Neuronal stem cell (in vitro differentiated cells): ENCODE measurements around the gene XXYLT1.

Source experiments
- DNase-seq: peaks from one replicate; pipeline ENCODE4 v3.0.0-alpha.2; 2013; ENCODE audit warnings: low spot score
- H2AFZ ChIP-seq: one replicate; pipeline ENCODE4 v1.6.1; 2013; ENCODE audit warnings: mild to moderate bottlenecking, low read length, inconsistent platforms
- H2AK5ac ChIP-seq: 2 replicates; pipeline ENCODE4 v1.6.1; 2013; ENCODE audit warnings: low read depth, mild to moderate bottlenecking, inconsistent platforms, low read length, moderate library complexity, mixed read lengths
- H2BK120ac ChIP-seq: 2 replicates; pipeline ENCODE4 v1.6.1; 2013; ENCODE audit warnings: low read depth, mild to moderate bottlenecking, inconsistent platforms, low read length, moderate library complexity, mixed read lengths
- H2BK12ac ChIP-seq: one replicate; pipeline ENCODE4 v1.6.1; 2013; ENCODE audit warnings: low read length, inconsistent platforms
- H2BK15ac ChIP-seq: 2 replicates; pipeline ENCODE4 v1.6.1; 2013; ENCODE audit warnings: mild to moderate bottlenecking, low read length, inconsistent platforms, mixed read lengths
- H2BK5ac ChIP-seq: one replicate; pipeline ENCODE4 v1.6.1; 2013; ENCODE audit warnings: inconsistent platforms, mild to moderate bottlenecking, low read length, moderate library complexity
- H3K14ac ChIP-seq: one replicate; pipeline ENCODE4 v1.6.1; 2013; ENCODE audit warnings: low read length, inconsistent platforms
- H3K18ac ChIP-seq: 2 replicates; pipeline ENCODE4 v1.6.1; 2013; ENCODE audit warnings: low read length, inconsistent platforms
- H3K23ac ChIP-seq: 2 replicates; pipeline ENCODE4 v1.6.1; 2013; ENCODE audit warnings: low read depth, mild to moderate bottlenecking, mixed read lengths, low read length, inconsistent platforms; ENCODE audit not compliant: poor library complexity
- H3K27ac ChIP-seq: replicated peaks from 3 replicates; pipeline ENCODE4 v1.5.1; 2013; ENCODE audit warnings: low read length, inconsistent platforms
- H3K27me3 ChIP-seq, 3 experiments: 2 replicates each; pipeline ENCODE4 v1.6.1; 2013; ENCODE audit warnings: low read length in 3 of 3, mild to moderate bottlenecking in 2 of 3, inconsistent platforms in 1 of 3, low read depth in 1 of 3, mixed read lengths in 1 of 3, moderate library complexity in 1 of 3; ENCODE audit not compliant: control insufficient read depth in 3 of 3, insufficient read depth in 3 of 3
- H3K36me3 ChIP-seq, 2 donors: replicated peaks in 1 of 2; 2 replicates each; pipeline ENCODE4 v1.6.1; 2013; ENCODE audit warnings: low read length in 2 of 2; ENCODE audit not compliant: control insufficient read depth in 2 of 2, insufficient read depth in 2 of 2
- H3K4ac ChIP-seq: 2 replicates; pipeline ENCODE4 v1.6.1; 2013; ENCODE audit warnings: inconsistent platforms, mild to moderate bottlenecking, low read length, moderate library complexity
- H3K4me1 ChIP-seq, 2 donors: 1 replicate in 1 of 2; 2 replicates in 1 of 2; pipeline ENCODE4 v1.6.1; 2013; ENCODE audit warnings: low read length in 2 of 2, low read depth in 1 of 2; ENCODE audit not compliant: control insufficient read depth in 2 of 2, insufficient read depth in 1 of 2
- H3K4me2 ChIP-seq: one replicate; pipeline ENCODE4 v1.6.1; 2013; ENCODE audit warnings: mild to moderate bottlenecking, low read length, inconsistent platforms; ENCODE audit not compliant: insufficient read depth, poor library complexity, severe bottlenecking
- H3K4me3 ChIP-seq, 2 donors: 2 replicates each; pipeline ENCODE4 v1.5.1; 2013; ENCODE audit warnings: low read length in 2 of 2, mild to moderate bottlenecking in 2 of 2, inconsistent platforms in 1 of 2, moderate library complexity in 1 of 2
- H3K79me1 ChIP-seq: one replicate; pipeline ENCODE4 v1.6.1; 2013; ENCODE audit warnings: low read depth, mild to moderate bottlenecking, inconsistent platforms, low read length, moderate library complexity
- H3K9ac ChIP-seq: one replicate; pipeline ENCODE4 v1.6.1; 2013; ENCODE audit warnings: mild to moderate bottlenecking, low read depth, low read length, inconsistent platforms; ENCODE audit not compliant: poor library complexity
- H3K9me3 ChIP-seq, 2 donors: replicated peaks in 1 of 2; 2 replicates each; pipeline versions ENCODE3 to v1.6.1; 2013; ENCODE audit warnings: low read length in 2 of 2, mild to moderate bottlenecking in 2 of 2, inconsistent platforms in 1 of 2, low read depth in 1 of 2, mixed read lengths in 1 of 2, moderate library complexity in 1 of 2; ENCODE audit not compliant: control insufficient read depth in 2 of 2, insufficient read depth in 1 of 2
- H4K8ac ChIP-seq: one replicate; pipeline ENCODE4 v1.6.1; 2013; ENCODE audit warnings: low read depth, mild to moderate bottlenecking, inconsistent platforms, low read length, moderate library complexity
- H4K91ac ChIP-seq: one replicate; pipeline ENCODE4 v1.6.1; 2013; ENCODE audit warnings: low read length, low read depth, mild to moderate bottlenecking, inconsistent platforms; ENCODE audit not compliant: poor library complexity
- WGBS, 2 donors: extraction: QIAGEN DNeasy Blood & Tissue Kit; methylation state at CpG; one replicate each; pipeline ENCODE4 v1.1.7; 2013; ENCODE audit warnings: missing lambda C conversion rate in 2 of 2, mixed read lengths in 1 of 2; ENCODE audit not compliant: insufficient read length in 2 of 2, insufficient replicate concordance in 1 of 2; ENCODE audit errors: extremely low coverage in 2 of 2; 5-methylcytosine and 5-hydroxymethylcytosine counted together

XXYLT1 gene

GRCh38 chr3:195059471-195060216 is 211.3 kb downstream of the XXYLT1 start:
- no peaks in the 10 kb centered on the region for H3K36me3 ChIP-seq
- WGBS, 2 donors, result no CpG with 5 or more reads among the region's 22 CpGs
- no peak overlapping the region for H2BK12ac ChIP-seq
- H3K79me1 ChIP-seq, result no peaks in the 10 kb centered on the region
- peaks cover 2 to 19% of the 10 kb centered on the region in 2 donors for H3K4me1 ChIP-seq
- H3K14ac ChIP-seq, result peak overlapping the region; percentile 47
- peak overlapping the region; percentile 59 for H2AK5ac ChIP-seq
- H3K23ac ChIP-seq, result no peak overlapping the region
- H2BK120ac ChIP-seq, result no peak overlapping the region
- H2BK5ac ChIP-seq, result no peak overlapping the region
- no peaks in the 10 kb centered on the region for H3K9me3 ChIP-seq
- peak overlapping the region; percentile 40 for H3K18ac ChIP-seq
- no peak overlapping the region for H3K27ac ChIP-seq
- no peak overlapping the region for H4K91ac ChIP-seq
- H2BK15ac ChIP-seq, result peak overlapping the region; percentile 14
- no peak overlapping the region for H4K8ac ChIP-seq
- no peak for DNase-seq
- H3K9ac ChIP-seq, result no peak overlapping the region
- H3K4me3 ChIP-seq, result no peak overlapping the region
- peak overlapping the region; percentile 75 for H2AFZ ChIP-seq
- no peak overlapping the region for H3K4me2 ChIP-seq
- no peak overlapping the region for H3K4ac ChIP-seq
- H3K27me3 ChIP-seq, result no peaks in the 10 kb centered on the region

DNA sequence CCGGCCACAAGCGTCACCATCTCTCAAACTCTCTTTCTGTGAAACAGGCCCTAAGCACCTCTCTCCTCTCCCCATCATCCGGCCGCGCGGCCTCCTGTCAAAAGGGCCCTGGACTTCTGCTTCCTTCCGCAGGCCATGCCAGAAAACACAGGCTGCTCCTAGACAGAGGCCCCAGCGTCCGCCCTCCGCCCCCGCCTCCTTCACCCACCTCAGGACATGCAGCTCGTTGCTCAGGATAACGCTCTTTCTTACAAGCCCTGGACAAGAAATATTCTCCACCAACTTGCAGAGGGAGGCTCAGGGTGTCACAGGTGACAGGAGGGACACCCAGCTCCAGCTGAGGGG is 212.0 kb downstream of the XXYLT1 start:
- WGBS, 2 donors, result no CpG with 5 or more reads among the region's 13 CpGs
- Histone ChIP-seq H3K9ac (no peak overlapping the region), H3K4me3 (no peak overlapping the region), H4K8ac (no peak overlapping the region), H3K27me3 (no peaks in the 10 kb centered on the region), H3K14ac (no peak overlapping the region), H2BK5ac (no peak overlapping the region), H3K4me1 (peaks cover 2 to 19% of the 10 kb centered on the region in 2 donors), H2AK5ac (no peak overlapping the region), H4K91ac (no peak overlapping the region), H2BK12ac (no peak overlapping the region), H3K36me3 (no peaks in the 10 kb centered on the region), H2AFZ (peak overlapping the region; percentile 75), H3K23ac (no peak overlapping the region), H3K4ac (no peak overlapping the region), H3K27ac (no peak overlapping the region), H3K18ac (no peak overlapping the region), H2BK120ac (no peak overlapping the region), H2BK15ac (no peak overlapping the region), H3K79me1 (no peaks in the 10 kb centered on the region), H3K4me2 (no peak overlapping the region), H3K9me3 (no peaks in the 10 kb centered on the region)
- DNase-seq, result no peak

- no peaks in the 10 kb centered on the region for H3K27me3 ChIP-seq
- WGBS, 2 donors, result no CpG with 5 or more reads among the region's 15 CpGs
These were observed 212.5 kb downstream of the XXYLT1 start for GRCh38 chr3:195058336-195059005.

DNA sequence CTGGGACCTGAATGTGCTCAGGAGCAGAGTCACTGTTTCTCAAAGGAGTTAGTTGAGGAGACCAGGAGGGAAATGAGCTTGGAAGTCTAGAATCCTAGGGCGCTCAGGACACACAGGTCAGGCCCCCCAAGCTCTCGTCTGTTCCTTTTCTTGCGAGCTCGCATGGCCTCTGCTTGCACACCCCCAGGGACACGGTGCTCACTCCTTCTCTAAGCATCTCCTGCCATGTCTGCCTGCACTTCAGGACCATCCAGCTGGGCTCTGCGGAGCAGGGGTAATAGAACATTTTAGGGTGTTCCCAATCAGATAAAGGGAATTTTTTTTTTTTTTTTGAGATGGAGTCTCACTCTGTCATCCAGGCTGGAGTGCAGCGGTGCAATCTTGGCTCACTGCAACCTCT is 213.2 kb downstream of the XXYLT1 start:
- Histone ChIP-seq H3K9me3 (no peaks in the 10 kb centered on the region), H3K79me1 (no peaks in the 10 kb centered on the region), H4K91ac (no peak overlapping the region), H3K4me3 (no peak overlapping the region), H3K9ac (no peak overlapping the region), H3K4ac (no peak overlapping the region), H2BK12ac (no peak overlapping the region), H3K14ac (no peak overlapping the region), H3K27ac (no peak overlapping the region), H2AK5ac (no peak overlapping the region), H3K36me3 (no peaks in the 10 kb centered on the region), H3K4me1 (peaks cover 2 to 15% of the 10 kb centered on the region in 2 donors), H3K18ac (no peak overlapping the region), H4K8ac (no peak overlapping the region), H2AFZ (no peak overlapping the region), H2BK5ac (no peak overlapping the region), H2BK120ac (no peak overlapping the region), H3K23ac (no peak overlapping the region), H3K27me3 (no peaks in the 10 kb centered on the region), H2BK15ac (no peak overlapping the region), H3K4me2 (no peak overlapping the region)
- no peak for DNase-seq
- WGBS, 2 donors, result no CpG with 5 or more reads among the region's 7 CpGs

More at GRCh38 chr3:195058336-195059005, 212.5 kb downstream of the XXYLT1 start:
- H3K4me1 ChIP-seq, result peaks cover 2 to 19% of the 10 kb centered on the region in 2 donors
- H4K91ac ChIP-seq, result no peak overlapping the region
- no peak overlapping the region for H3K9ac ChIP-seq
- H3K79me1 ChIP-seq, result no peaks in the 10 kb centered on the region
- no peak for DNase-seq
- H2BK120ac ChIP-seq, result no peak overlapping the region
- H3K4ac ChIP-seq, result peak overlapping the region; percentile 43
- H3K9me3 ChIP-seq, result no peaks in the 10 kb centered on the region
- H2AFZ ChIP-seq, result peak overlapping the region; percentile 75
- H3K4me2 ChIP-seq, result no peak overlapping the region
- H2BK5ac ChIP-seq, result no peak overlapping the region
- H2BK15ac ChIP-seq, result no peak overlapping the region
- no peak overlapping the region for H3K23ac ChIP-seq
- no peak overlapping the region for H2BK12ac ChIP-seq
- no peak overlapping the region for H3K4me3 ChIP-seq
- H4K8ac ChIP-seq, result no peak overlapping the region
- H3K36me3 ChIP-seq, result no peaks in the 10 kb centered on the region
- H2AK5ac ChIP-seq, result peak overlapping the region; percentile 28
- H3K18ac ChIP-seq, result peak overlapping the region; percentile 21
- H3K14ac ChIP-seq, result no peak overlapping the region
- no peak overlapping the region for H3K27ac ChIP-seq
